Measurements from ENCODE around the gene RPS27.

The RPS27 gene

GRCh38 chr1:153960206-153960605 is 30.4 kb upstream of the RPS27 start:
- no peak for TF ChIP-seq CTCF (IDR thresholded peaks at IDR 0.05; ENCODE audit: control insufficient read depth, insufficient read depth, low read depth, low read length, missing control alignments)

GRCh38 chr1:153961421-153961820 is 29.1 kb upstream of the RPS27 start:
- H3K4me3 ChIP-seq (ENCODE audit: control insufficient read depth, low read depth, low read length) = no peak overlapping the region
- no peak for TF ChIP-seq CTCF (IDR thresholded peaks at IDR 0.05; ENCODE audit: control insufficient read depth, insufficient read depth, low read depth, low read length, missing control alignments)
- DNase-seq (ENCODE audit: low read depth) = no peak

More at GRCh38 chr1:153960206-153960605, 30.4 kb upstream of the RPS27 start:
- DNase-seq (ENCODE audit: low read depth) = no peak
- H3K4me3 ChIP-seq (ENCODE audit: control insufficient read depth, low read depth, low read length) = no peak overlapping the region

GRCh38 chr1:153962088-153963029 is 28.2 kb upstream of the RPS27 start:
- H3K4me3 ChIP-seq (ENCODE audit: control insufficient read depth, low read depth, low read length) = peak overlapping the region; percentile 81
- DNase-seq (ENCODE audit: low read depth) = no peak
- no peak for TF ChIP-seq CTCF (IDR thresholded peaks at IDR 0.05; ENCODE audit: control insufficient read depth, insufficient read depth, low read depth, low read length, missing control alignments)

- peak; percentile 80 for DNase-seq (ENCODE audit: low read depth)
- no peak for TF ChIP-seq CTCF (IDR thresholded peaks at IDR 0.05; ENCODE audit: control insufficient read depth, insufficient read depth, low read depth, low read length, missing control alignments)
Measured at GRCh38 chr1:153963030-153963849, 27.3 kb upstream of the RPS27 start, which contains the start of gene SLC39A1. Gene SLC39A1, minus strand, starts transcription at chr1:153963537. Its CDS starts 822 bp downstream, at chr1:153962715.

GRCh38 chr1:153963850-153964331 is 26.7 kb upstream of the RPS27 start:
- H3K4me3 ChIP-seq (ENCODE audit: control insufficient read depth, low read depth, low read length) = peak overlapping the region; percentile 81
- TF ChIP-seq CTCF (IDR thresholded peaks at IDR 0.05; ENCODE audit: control insufficient read depth, insufficient read depth, low read depth, low read length, missing control alignments) = no peak
- DNase-seq (ENCODE audit: low read depth) = no peak

More at GRCh38 chr1:153963030-153963849, 27.3 kb upstream of the RPS27 start, which contains the start of gene SLC39A1:
- H3K4me3 ChIP-seq (ENCODE audit: control insufficient read depth, low read depth, low read length) = peak within 1 kb of the TSS; percentile 81
